K562 (cell line): Measurements from ENCODE around the gene RGL2. TPM values are rescaled to one million over a fixed set of nuclear protein-coding genes. Genes with fewer than 3 reads are reported as not detected.
A peak's percentile ranks its signal among the peaks of the same experiment; 100 is the strongest.

Experiments used
- BRD9 ChIP-seq: fragments of 450-650 bp; IDR thresholded peaks from 2 replicates; pipeline ENCODE4 v1.6.1; 2018; ENCODE audit warnings: low read depth; ENCODE audit not compliant: partially characterized antibody
- CBX1 ChIP-seq: sonication (generic); IDR thresholded peaks from 2 replicates; pipeline ENCODE4 v1.6.1; 2016; ENCODE audit warnings: antibody characterized with exemption, low read depth, mild to moderate bottlenecking
- CHD1 ChIP-seq: fragments of 200-600 bp; sonication (generic); IDR thresholded peaks from one replicate; pipeline ENCODE4 v1.6.1; 2012; ENCODE audit warnings: mild to moderate bottlenecking, moderate library complexity, low read length, inconsistent platforms
- HDAC1 ChIP-seq, 2 experiments: fragments of 450-650 bp; IDR thresholded peaks; 2 replicates each; pipeline ENCODE4 v1.6.1; 2016 to 2017; ENCODE audit warnings: inconsistent platforms in 1 of 2, mild to moderate bottlenecking in 1 of 2, moderate library complexity in 1 of 2
- HDAC8 ChIP-seq: fragments of 450-650 bp; IDR thresholded peaks from 2 replicates; pipeline ENCODE4 v1.6.1; 2016; ENCODE audit warnings: mild to moderate bottlenecking, missing genetic modification characterization, moderate library complexity, missing compliant biosample characterization
- LEF1 ChIP-seq: fragments of 450-650 bp; IDR thresholded peaks from 2 replicates; pipeline ENCODE4 v1.6.1; 2016; ENCODE audit warnings: mild to moderate bottlenecking
- MAFF ChIP-seq: IDR thresholded peaks from 2 replicates; pipeline ENCODE4 v1.6.1; 2012; ENCODE audit warnings: low read length, improper control_type of control experiment
- MECOM ChIP-seq: fragments of 250-450 bp; sonication (Bioruptor Pico); IDR thresholded peaks from 2 replicates; pipeline ENCODE4 v1.8.0; 2022; ENCODE audit warnings: inconsistent platforms
- NBN ChIP-seq: fragments of 450-650 bp; IDR thresholded peaks from 2 replicates; pipeline ENCODE4 v1.6.1; 2016; ENCODE audit warnings: low read depth, mild to moderate bottlenecking
- NCOA1 ChIP-seq: fragments of 450-650 bp; IDR thresholded peaks from 2 replicates; pipeline ENCODE4 v1.6.1; 2016; ENCODE audit warnings: low read depth
- NELFE ChIP-seq: IDR thresholded peaks from 2 replicates; pipeline ENCODE4 v1.6.1; 2011; ENCODE audit warnings: mild to moderate bottlenecking; ENCODE audit not compliant: insufficient read depth, insufficient read length
- NFIX ChIP-seq: fragments of 250-450 bp; sonication (Bioruptor Pico); IDR thresholded peaks from 2 replicates; pipeline ENCODE4 v1.4.0; 2020; ENCODE audit warnings: low read depth, mild to moderate bottlenecking, moderate library complexity
- NR4A1 ChIP-seq, 2 experiments: fragments of 250-450 bp in 1 of 2; fragments of 450-650 bp in 1 of 2; sonication (Bioruptor Pico) in 1 of 2; IDR thresholded peaks; 2 replicates each; pipeline versions ENCODE4 v1.4.0 to v1.6.1; 2016 to 2020; ENCODE audit warnings: mild to moderate bottlenecking in 2 of 2, missing compliant biosample characterization in 1 of 2, missing genetic modification characterization in 1 of 2, moderate library complexity in 1 of 2
- POLR2AphosphoS5 ChIP-seq: IDR thresholded peaks from 2 replicates; pipeline ENCODE4 v1.6.1; 2011; ENCODE audit warnings: mild to moderate bottlenecking, low read depth, low read length, moderate library complexity; ENCODE audit not compliant: control insufficient read depth, insufficient read depth
- POLR3G ChIP-seq: IDR thresholded peaks from 2 replicates; pipeline ENCODE4 v1.6.1; 2011; ENCODE audit not compliant: insufficient read length, insufficient replicate concordance; ENCODE audit errors: extremely low read depth
- RB1 ChIP-seq: fragments of 450-650 bp; IDR thresholded peaks from 2 replicates; pipeline ENCODE4 v1.6.1; 2017; ENCODE audit warnings: low read depth, mild to moderate bottlenecking
- RFX1 ChIP-seq: fragments of 450-650 bp; IDR thresholded peaks from 2 replicates; pipeline ENCODE4 v1.6.1; 2016; ENCODE audit warnings: mild to moderate bottlenecking, moderate library complexity
- SRSF3 ChIP-seq: fragments of 200-400 bp; formaldehyde crosslinking; IDR thresholded peaks from 2 replicates; pipeline ENCODE4 v1.6.1; 2016; ENCODE audit warnings: mild to moderate bottlenecking, low read length, moderate library complexity; ENCODE audit not compliant: insufficient read depth
- TEAD4 ChIP-seq, 2 experiments: sonication (generic) in 1 of 2; formaldehyde crosslinking in 1 of 2; IDR thresholded peaks; 2 replicates each; pipeline versions ENCODE4 v1.6.1 to v1.8.0; 2012 to 2022; ENCODE audit warnings: borderline replicate concordance in 1 of 2, inconsistent platforms in 1 of 2, low read length in 1 of 2, mild to moderate bottlenecking in 1 of 2, missing genetic modification reagents in 1 of 2
- USF2 ChIP-seq: sonication (generic); formaldehyde crosslinking; IDR thresholded peaks from 2 replicates; pipeline ENCODE4 v1.5.0; 2020; ENCODE audit warnings: missing genetic modification reagents
- ZNF140 ChIP-seq: fragments of 250-450 bp; sonication (Bioruptor Pico); IDR thresholded peaks from 2 replicates; pipeline ENCODE4 v1.8.0; 2021; ENCODE audit warnings: moderate library complexity, mild to moderate bottlenecking, inconsistent platforms
- ZNF232 ChIP-seq: sonication (generic); formaldehyde crosslinking; IDR thresholded peaks from 2 replicates; pipeline ENCODE4 v1.8.0; 2022; ENCODE audit warnings: mild to moderate bottlenecking, missing genetic modification reagents
- ZNF347 ChIP-seq: fragments of 450-650 bp; formaldehyde crosslinking; IDR thresholded peaks from 2 replicates; pipeline ENCODE4 v1.4.0; 2020; ENCODE audit warnings: low read depth, mild to moderate bottlenecking, moderate library complexity
- ZNF76 ChIP-seq: fragments of 250-450 bp; sonication (Bioruptor Pico); IDR thresholded peaks from 2 replicates; pipeline ENCODE4 v1.4.0; 2020; ENCODE audit warnings: mild to moderate bottlenecking, moderate library complexity, borderline replicate concordance
- polyA plus RNA-seq, 8 experiments: library from polyadenylated mRNA; depleted of rRNA in 4 of 8; stranded (reverse) in 5 of 8; unstranded in 3 of 8; fragments of >200 nt; fragmentation: Nextera tagmentation in 2 of 8; fragmentation: Illumina TruSeq in 1 of 8; extraction: Ambion mirVana in 2 of 8; extraction: Trizol in 1 of 8; gene quantifications; 2 replicates each; pipeline versions ENCODE4 v1.2.1 to v1.2.3, GENCODE V29; 2011 to 2014; ENCODE audit warnings: inconsistent platforms in 1 of 8, missing spikeins in 1 of 8
- total RNA-seq, 7 experiments: library from RNA; depleted of rRNA in 6 of 7; stranded (reverse); fragments of >200 nt in 6 of 7; fragmentation: Illumina TruSeq in 2 of 7; extraction: Trizol in 2 of 7; gene quantifications; 2 replicates each; pipeline versions ENCODE4 v1.2.1 to v1.2.3, GENCODE V29; 2011 to 2021; ENCODE audit warnings: low replicate concordance in 1 of 7
- TF ChIP-seq, protein P1 (sequence below): fragments of 450-650 bp; IDR thresholded peaks from 2 replicates; pipeline ENCODE4 v1.6.1; 2014; ENCODE audit warnings: low read depth, mild to moderate bottlenecking, moderate library complexity, borderline replicate concordance
- TF ChIP-seq, protein P2 (sequence below): sonication (generic); formaldehyde crosslinking; IDR thresholded peaks from 2 replicates; pipeline ENCODE4 v1.8.0; 2022; ENCODE audit warnings: missing genetic modification reagents, mild to moderate bottlenecking, moderate library complexity, borderline replicate concordance

The RGL2 gene
- total and polyA plus RNA-seq, 9 of the 15 experiments (the other 6 are each of a cell fraction or from before 2014, with no cell fraction given): 1.8 to 57.1 (median 19.5) TPM

- no peak for TF ChIP-seq NBN
- no peak for TF ChIP-seq NELFE
- TF ChIP-seq TEAD4 (IDR thresholded peaks at IDR 0.05; ENCODE audit: low read length): no peak
- no peak for TF ChIP-seq TEAD4 (CRISPR knock-in tag; IDR thresholded peaks at IDR 0.05; ENCODE audit: borderline replicate concordance)
- no peak for TF ChIP-seq NCOA1
- no peak for TF ChIP-seq ZNF76
- TF ChIP-seq, protein P1, sequence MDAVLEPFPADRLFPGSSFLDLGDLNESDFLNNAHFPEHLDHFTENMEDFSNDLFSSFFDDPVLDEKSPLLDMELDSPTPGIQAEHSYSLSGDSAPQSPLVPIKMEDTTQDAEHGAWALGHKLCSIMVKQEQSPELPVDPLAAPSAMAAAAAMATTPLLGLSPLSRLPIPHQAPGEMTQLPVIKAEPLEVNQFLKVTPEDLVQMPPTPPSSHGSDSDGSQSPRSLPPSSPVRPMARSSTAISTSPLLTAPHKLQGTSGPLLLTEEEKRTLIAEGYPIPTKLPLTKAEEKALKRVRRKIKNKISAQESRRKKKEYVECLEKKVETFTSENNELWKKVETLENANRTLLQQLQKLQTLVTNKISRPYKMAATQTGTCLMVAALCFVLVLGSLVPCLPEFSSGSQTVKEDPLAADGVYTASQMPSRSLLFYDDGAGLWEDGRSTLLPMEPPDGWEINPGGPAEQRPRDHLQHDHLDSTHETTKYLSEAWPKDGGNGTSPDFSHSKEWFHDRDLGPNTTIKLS: no peak
- TF ChIP-seq ZNF140 (CRISPR knock-in tag): no peak
- no peak for TF ChIP-seq ZNF347 (CRISPR knock-in tag)
- peak in 1 of 2 experiments; percentile 6; a peak in 1 of 4 replicates for TF ChIP-seq HDAC1 (IDR thresholded peaks at IDR 0.05)
- TF ChIP-seq BRD9: no peak
- TF ChIP-seq NR4A1 (CRISPR knock-in tag; IDR thresholded peaks at IDR 0.05): 0 out of 2 replicates have a peak, but pooled peaks have one; percentile 8
- no peak for TF ChIP-seq NR4A1 (tag; IDR thresholded peaks at IDR 0.05)
- no peak for TF ChIP-seq HDAC8 (tag)
- no peak for TF ChIP-seq MAFF
- TF ChIP-seq NFIX (CRISPR knock-in tag): no peak
- TF ChIP-seq RFX1: no peak
- TF ChIP-seq POLR2AphosphoS5: peak; percentile 22; the same call in 1 of the 2 replicates
- TF ChIP-seq USF2 (CRISPR knock-in tag): no peak
- TF ChIP-seq CHD1: peak; percentile 99
- no peak for TF ChIP-seq MECOM (CRISPR knock-in tag)
- TF ChIP-seq RB1: no peak
- TF ChIP-seq SRSF3: no peak
- TF ChIP-seq LEF1: no peak
- no peak for TF ChIP-seq ZNF232 (CRISPR knock-in tag)
- TF ChIP-seq, protein P2, sequence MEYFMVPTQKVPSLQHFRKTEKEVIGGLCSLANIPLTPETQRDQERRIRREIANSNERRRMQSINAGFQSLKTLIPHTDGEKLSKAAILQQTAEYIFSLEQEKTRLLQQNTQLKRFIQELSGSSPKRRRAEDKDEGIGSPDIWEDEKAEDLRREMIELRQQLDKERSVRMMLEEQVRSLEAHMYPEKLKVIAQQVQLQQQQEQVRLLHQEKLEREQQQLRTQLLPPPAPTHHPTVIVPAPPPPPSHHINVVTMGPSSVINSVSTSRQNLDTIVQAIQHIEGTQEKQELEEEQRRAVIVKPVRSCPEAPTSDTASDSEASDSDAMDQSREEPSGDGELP (CRISPR knock-in tag): no peak
- no peak for TF ChIP-seq CBX1
- TF ChIP-seq POLR3G: no peak
These were observed 26.2 kb downstream of the RGL2 start (continued) for GRCh38 chr6:33272275-33273128.
